ENCODE data around the gene DNAJC24.
A peak's percentile ranks its signal among the peaks of the same experiment; 100 is the strongest.
"Not testable (repeated sequence)": the region's sequence is repeated elsewhere in the genome, so short reads cannot be mapped to it uniquely, and the experiment has no call there.

DNAJC24 gene, protein sequence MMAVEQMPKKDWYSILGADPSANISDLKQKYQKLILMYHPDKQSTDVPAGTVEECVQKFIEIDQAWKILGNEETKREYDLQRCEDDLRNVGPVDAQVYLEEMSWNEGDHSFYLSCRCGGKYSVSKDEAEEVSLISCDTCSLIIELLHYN

DNA sequence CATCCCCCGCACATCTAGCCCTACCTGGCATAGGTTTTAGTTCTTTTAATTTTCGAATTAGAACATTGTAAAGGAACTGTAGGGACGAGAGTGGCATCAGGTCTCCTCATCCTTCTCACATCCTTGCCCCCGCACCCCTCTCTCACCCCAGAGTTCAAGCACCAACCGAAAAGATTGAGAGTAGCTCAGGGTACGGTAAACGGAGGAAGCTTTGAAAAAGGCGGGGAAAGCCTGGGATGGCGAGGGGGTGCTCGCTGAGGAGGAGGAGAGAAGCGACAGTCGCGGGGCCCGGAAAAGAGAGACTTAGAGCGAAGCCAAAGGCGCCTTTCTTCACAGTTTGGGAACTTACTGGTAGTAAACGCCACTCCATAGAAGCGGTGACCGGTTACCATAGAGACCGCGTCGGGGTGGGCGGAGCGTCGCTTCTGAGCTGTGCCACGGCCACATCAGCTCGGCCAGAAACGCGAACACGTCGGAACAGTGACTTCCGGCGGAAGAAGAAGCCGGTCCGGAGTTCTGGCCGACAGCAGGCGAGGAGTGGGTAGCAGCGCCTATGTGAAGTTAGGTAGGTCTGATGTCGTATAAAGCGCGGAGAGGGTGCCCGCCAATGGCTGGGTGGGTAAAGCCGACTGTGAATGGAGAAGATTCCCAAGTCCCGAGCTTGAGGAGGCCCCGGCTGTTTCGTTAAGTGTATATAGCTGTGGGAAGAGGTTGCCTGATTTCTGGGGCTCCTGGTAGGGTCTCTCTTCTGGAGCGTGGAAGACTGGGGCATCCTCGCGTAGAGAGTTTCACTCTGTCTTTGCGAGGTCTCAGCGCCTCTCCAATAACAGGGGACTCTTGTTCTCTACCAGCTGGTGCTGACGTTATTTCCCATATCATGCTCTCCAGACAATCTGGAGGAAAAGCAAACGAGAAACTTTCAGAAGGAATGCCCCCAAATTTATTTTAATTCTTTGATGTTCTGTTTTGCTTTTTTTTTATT lies at the start of gene DNAJC24, which contains the start of gene DCDC1:
DNAJC24 (plus strand) TSS at position 513 of the 982 bp plus-strand sequence. CDS start 889 bp downstream, outside the sequence.
DCDC1 (minus strand) TSS at position 392 of the 982 bp plus-strand sequence. CDS start 41,459 bp downstream, outside the sequence.
- peak; percentile 86 for DNase-seq (ENCODE audit: low read depth in 2 of 2, low spot score in 1 of 2)

- DNase-seq (ENCODE audit: low read depth in 2 of 2, low spot score in 1 of 2), result not testable (repeated sequence)
Measured at GRCh38 chr11:31321494-31321893, 48.2 kb upstream of the DNAJC24 start.

DNA sequence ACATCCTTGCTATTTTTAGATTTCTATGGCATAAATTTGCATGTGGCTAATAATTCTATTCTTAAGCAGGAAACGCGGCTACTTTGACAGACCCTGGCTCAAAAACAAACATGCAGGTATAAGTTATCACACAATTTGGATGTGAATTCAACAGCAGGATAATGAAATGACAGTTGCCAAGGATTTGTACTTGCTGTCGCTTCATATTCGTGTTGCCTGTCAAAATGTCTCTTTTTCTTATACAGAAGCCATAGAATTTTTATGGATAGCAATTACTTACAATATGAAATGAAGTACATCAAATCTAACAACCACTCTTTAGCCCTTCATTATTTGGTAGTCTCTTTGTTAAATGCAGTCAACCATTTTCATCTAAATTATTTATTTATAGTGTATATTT lies 46.5 kb upstream of the DNAJC24 start:
- DNase-seq (ENCODE audit: low read depth in 2 of 2, low spot score in 1 of 2), result no peak

DNA sequence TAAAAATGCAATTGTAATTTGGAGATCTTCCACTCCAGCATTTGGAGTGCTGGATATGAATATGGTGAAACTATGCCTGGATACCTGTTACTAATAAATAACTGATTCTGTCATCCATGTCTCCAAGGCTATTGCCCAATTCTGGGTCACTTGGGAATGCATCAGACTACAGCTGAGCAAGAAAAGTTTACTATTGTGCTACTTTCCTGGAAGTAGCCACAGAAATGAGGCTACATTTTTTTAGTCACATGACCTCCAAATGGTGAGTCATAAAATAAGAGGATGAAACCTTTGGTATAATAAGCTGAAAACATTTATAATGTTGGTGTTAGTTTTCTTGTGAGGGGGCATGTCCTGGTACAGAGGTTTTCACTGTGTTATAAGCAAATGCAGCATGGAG lies 44.5 kb upstream of the DNAJC24 start:
- no peak for DNase-seq (ENCODE audit: low read depth in 2 of 2, low spot score in 1 of 2)

GRCh38 chr11:31326470-31327148 lies 43.1 kb upstream of the DNAJC24 start:
- DNase-seq (ENCODE audit: low read depth in 2 of 2, low spot score in 1 of 2), result no peak

- no peak for DNase-seq (ENCODE audit: low read depth in 2 of 2, low spot score in 1 of 2)
Measured at GRCh38 chr11:31327417-31327816, 42.2 kb upstream of the DNAJC24 start.

DNA sequence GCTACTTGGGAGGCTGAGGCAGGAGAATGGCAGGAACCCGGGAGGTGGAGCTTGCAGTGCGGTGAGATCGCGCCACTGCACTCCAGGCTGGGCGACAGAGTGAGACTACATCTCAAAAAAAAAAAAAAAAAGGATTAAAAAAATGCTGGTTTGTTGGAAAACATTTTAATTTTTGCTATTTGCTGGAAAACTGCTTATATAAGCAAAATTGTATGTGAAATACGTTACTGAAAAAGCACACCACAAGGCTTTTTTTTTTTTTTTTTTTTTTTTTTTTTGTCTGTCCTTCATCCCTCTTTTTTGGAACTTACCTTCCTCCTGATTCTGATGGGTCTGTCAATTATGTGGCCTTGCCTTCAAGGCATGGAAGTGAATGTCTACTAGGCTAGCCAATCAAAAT lies 41.0 kb upstream of the DNAJC24 start:
- no peak for DNase-seq (ENCODE audit: low read depth in 2 of 2, low spot score in 1 of 2)

GRCh38 chr11:31337806-31338205 lies 31.9 kb upstream of the DNAJC24 start:
- DNase-seq (ENCODE audit: low read depth in 2 of 2, low spot score in 1 of 2), result no peak

DNA sequence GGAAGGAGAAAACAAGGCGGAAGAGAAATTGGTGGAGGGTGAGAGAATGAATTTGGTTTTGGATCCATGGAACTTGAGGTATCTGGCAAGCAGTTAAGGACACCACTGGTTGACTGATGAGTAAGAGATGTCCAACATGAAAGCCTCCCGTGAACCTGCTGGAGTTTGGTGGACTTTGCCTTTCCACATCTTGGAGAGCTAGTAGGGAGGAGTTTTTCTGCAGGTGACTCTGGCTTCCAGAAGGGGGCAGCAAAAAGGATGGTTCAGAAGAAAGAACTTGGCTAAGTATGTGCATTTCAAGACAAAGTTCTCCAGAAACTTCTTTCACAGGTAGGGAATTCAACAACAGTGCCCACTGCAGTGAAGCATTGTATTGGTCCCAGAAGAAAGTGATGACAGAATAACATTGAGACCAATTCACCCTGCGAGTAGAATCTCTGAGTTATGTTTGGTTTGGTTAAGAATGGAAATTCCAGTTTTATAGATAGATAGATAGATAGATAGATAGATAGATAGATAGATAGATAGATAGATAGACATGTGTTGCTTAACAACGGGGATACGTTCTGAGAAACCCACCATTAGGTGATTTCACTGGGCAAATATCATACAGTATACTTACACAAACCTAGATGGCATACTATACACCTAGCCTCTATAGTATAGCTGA lies 28.6 kb upstream of the DNAJC24 start:
- no peak for DNase-seq (ENCODE audit: low read depth in 2 of 2, low spot score in 1 of 2)

GRCh38 chr11:31351168-31351567 lies 18.5 kb upstream of the DNAJC24 start:
- DNase-seq (ENCODE audit: low read depth in 2 of 2, low spot score in 1 of 2), result no peak

GRCh38 chr11:31355131-31355530 lies 14.5 kb upstream of the DNAJC24 start:
- DNase-seq (ENCODE audit: low read depth in 2 of 2, low spot score in 1 of 2), result no peak

GRCh38 chr11:31355817-31356216 lies 13.8 kb upstream of the DNAJC24 start:
- no peak for DNase-seq (ENCODE audit: low read depth in 2 of 2, low spot score in 1 of 2)

DNA sequence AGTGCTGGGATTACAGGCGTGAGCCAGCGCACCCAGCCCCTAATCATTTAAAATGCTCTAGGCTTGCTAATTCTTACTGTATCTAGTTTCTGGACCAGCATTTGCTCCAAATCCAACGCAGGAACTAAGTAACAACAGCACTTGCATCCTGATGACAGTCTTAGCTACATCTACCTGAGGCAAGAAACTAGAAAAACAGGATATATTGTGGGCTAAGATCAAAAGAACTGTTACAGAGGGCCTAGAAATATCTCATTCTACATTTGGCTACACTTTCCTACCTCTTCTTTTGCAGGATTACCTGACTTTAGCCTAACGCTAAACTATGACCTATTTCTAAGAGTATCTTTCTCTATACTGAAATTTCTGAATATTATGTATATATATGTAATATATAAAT lies 7.9 kb upstream of the DNAJC24 start:
- DNase-seq (ENCODE audit: low read depth in 2 of 2, low spot score in 1 of 2), result no peak

- no peak for DNase-seq (ENCODE audit: low read depth in 2 of 2, low spot score in 1 of 2)
Measured at GRCh38 chr11:31366795-31367194, 2.9 kb upstream of the DNAJC24 start.

DNA sequence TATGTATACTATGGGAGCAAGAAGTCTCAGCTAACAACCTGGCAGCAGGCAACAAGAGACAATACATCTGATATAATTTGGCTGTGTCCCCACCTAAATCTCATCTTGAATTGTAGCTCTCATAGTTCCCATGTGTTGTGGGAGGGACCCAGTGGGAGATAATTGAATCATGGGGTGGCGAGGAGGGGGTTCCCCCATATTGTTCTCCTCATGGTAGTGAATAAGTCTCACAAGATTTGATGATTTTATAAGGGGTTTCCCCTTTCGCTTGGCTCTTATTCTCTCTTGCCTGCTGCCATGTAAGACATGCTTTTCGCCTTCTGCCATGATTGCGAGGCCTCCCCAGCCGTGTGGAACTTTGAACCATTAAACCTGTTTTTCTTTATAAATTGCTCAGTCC lies 6.2 kb downstream of the DNAJC24 start:
- DNase-seq (ENCODE audit: low read depth in 2 of 2, low spot score in 1 of 2), result no peak

- DNase-seq (ENCODE audit: low read depth in 2 of 2, low spot score in 1 of 2), result no peak
Measured at GRCh38 chr11:31383116-31383515, 13.5 kb downstream of the DNAJC24 start.

- no peak for DNase-seq (ENCODE audit: low read depth in 2 of 2, low spot score in 1 of 2)
Measured at GRCh38 chr11:31387379-31387778, 17.7 kb downstream of the DNAJC24 start.

GRCh38 chr11:31397239-31397834 lies 27.7 kb downstream of the DNAJC24 start:
- no peak for DNase-seq (ENCODE audit: low read depth in 2 of 2, low spot score in 1 of 2)

DNA sequence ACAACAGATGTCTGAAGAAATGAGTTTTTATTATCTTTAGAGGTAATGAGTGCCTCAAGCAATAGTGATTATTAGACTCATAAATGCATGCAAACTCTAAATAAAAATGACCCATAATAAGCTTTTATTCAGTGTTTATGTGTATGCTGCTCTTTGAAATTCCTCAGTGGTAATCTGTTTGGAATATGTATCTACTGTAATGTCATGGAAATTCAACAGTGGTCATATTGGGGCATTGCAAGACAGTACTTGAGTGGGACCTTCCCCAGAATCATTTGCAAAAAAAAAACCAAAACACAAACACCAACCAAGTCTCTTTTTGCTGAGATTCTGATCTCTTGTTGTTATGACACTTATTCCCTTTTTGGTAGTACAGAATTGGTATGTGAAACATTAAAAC lies 35.0 kb downstream of the DNAJC24 start:
- no peak for DNase-seq (ENCODE audit: low read depth in 2 of 2, low spot score in 1 of 2)

DNA sequence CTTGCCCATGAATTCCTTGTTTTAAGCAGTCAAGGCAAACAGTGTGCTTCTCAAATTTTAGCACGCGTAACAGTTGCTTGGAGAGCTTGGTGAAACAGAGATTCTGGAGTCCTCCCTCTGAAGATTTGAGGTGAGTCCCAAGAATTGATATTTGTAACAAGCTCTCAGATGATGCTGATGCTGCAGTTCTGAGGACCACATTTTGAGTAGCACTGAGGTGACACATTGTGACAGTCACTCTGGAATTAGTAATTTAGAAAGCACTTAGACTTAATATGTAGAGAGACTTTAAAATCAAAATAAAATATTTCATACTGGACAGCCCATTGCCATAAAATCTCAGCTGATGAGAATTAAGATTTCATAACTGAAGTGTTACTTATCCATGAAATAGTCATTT lies 38.5 kb downstream of the DNAJC24 start:
- DNase-seq (ENCODE audit: low read depth in 2 of 2, low spot score in 1 of 2), result no peak

- DNase-seq (ENCODE audit: low read depth in 2 of 2, low spot score in 1 of 2), result no peak
Measured at GRCh38 chr11:31412946-31413345, 43.3 kb downstream of the DNAJC24 start.
